Skin epidermis (tissue), 12 donors: ENCODE results near the gene USP30.
"Not testable (repeated sequence)": the region's sequence is repeated elsewhere in the genome, so short reads cannot be mapped to it uniquely, and the experiment has no call there.

Experiments
- H3K27ac ChIP-seq, 21 experiments: fragments of 200-600 bp; sonication (generic) in 11 of 21; one replicate each; pipeline ENCODE4 v1.5.0; 2020; ENCODE audit warnings: mild to moderate bottlenecking in 3 of 21, inconsistent platforms in 2 of 21, moderate library complexity in 2 of 21
- H3K4me3 ChIP-seq, 7 experiments: fragments of 200-600 bp; sonication (generic) in 2 of 7; one replicate each; pipeline ENCODE4 v1.5.0; 2020; ENCODE audit warnings: inconsistent platforms in 2 of 7, mild to moderate bottlenecking in 2 of 7, moderate library complexity in 1 of 7

USP30 gene, protein sequence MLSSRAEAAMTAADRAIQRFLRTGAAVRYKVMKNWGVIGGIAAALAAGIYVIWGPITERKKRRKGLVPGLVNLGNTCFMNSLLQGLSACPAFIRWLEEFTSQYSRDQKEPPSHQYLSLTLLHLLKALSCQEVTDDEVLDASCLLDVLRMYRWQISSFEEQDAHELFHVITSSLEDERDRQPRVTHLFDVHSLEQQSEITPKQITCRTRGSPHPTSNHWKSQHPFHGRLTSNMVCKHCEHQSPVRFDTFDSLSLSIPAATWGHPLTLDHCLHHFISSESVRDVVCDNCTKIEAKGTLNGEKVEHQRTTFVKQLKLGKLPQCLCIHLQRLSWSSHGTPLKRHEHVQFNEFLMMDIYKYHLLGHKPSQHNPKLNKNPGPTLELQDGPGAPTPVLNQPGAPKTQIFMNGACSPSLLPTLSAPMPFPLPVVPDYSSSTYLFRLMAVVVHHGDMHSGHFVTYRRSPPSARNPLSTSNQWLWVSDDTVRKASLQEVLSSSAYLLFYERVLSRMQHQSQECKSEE

DNA sequence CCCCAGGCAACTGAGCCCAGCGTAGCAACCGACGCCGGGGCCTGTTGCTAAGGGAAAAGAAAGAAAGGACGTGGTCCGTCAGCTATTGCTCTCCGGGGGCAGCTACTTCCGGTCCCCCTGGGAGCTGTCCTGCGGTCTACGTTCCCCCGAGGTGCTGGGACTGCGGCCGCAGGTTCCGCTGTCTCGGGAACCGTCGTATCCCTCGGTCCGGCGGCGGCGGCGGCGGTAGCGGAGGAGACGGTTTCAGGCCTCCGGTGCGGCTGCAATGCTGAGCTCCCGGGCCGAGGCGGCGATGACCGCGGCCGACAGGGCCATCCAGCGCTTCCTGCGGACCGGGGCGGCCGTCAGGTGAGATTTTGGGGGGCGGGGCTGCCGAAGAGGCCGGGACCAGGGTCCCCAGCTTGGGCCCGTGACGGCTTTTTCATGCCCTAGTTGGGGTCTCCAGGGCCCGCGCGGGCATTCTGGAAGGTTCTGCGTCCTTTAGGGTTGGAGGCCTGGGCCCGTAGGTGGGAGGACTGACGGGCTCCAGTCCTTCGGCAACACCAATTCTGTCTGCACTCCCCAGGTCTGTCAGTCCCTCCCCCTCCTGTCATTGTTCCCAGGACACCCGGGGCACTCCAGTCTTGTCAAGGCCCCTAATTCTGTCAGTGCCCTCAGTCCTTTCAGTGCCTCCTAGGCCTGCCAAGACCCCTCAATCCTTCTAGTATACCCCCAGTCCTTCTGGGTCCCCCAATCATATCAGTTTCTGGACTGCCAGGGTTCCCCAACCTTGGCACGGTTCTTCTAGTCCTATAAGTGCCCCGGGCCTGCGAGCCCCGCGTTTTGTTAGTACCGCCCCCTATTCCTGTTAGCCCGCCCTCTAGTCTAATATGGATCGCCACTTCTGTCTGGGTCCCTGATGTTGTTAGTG lies at the start of gene USP30:
TSS of gene USP30 (plus strand) at position 163 of the 910 bp plus-strand sequence. CDS start at position 266, 103 bp downstream.
- peak within 1 kb of the TSS; percentile 16 to 94 (median 89) for H3K27ac ChIP-seq
- peak within 1 kb of the TSS; percentile 79 to 100 (median 86) for H3K4me3 ChIP-seq

- Histone ChIP-seq H3K4me3 (no peak overlapping the region), H3K27ac (no peak overlapping the region)
Observed at GRCh38 chr12:109004017-109004416, 48.4 kb upstream of the USP30 start.

GRCh38 chr12:109009766-109010165 lies 42.6 kb upstream of the USP30 start:
- no peak overlapping the region for H3K4me3 ChIP-seq
- no peak overlapping the region for H3K27ac ChIP-seq

DNA sequence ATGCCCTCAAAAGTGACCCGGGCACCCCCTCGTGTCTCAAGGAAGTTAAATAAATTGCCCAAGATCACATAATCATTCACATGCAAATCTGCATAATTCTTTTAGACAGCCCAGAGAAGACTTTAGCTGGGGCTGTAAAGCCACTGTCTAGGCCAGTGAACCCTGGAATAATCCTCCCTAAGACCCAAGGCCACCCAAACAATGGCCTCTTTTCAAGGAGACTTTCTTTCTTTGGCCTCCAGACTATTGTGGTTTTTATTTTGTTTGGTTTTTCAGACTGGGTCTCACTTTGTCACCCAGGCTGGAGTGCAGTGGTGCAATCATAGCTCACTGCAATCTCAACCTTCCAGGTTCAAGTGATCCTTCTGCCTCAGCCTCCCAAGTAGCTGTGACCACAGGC lies 42.1 kb upstream of the USP30 start:
- H3K27ac ChIP-seq, result no peak overlapping the region

DNA sequence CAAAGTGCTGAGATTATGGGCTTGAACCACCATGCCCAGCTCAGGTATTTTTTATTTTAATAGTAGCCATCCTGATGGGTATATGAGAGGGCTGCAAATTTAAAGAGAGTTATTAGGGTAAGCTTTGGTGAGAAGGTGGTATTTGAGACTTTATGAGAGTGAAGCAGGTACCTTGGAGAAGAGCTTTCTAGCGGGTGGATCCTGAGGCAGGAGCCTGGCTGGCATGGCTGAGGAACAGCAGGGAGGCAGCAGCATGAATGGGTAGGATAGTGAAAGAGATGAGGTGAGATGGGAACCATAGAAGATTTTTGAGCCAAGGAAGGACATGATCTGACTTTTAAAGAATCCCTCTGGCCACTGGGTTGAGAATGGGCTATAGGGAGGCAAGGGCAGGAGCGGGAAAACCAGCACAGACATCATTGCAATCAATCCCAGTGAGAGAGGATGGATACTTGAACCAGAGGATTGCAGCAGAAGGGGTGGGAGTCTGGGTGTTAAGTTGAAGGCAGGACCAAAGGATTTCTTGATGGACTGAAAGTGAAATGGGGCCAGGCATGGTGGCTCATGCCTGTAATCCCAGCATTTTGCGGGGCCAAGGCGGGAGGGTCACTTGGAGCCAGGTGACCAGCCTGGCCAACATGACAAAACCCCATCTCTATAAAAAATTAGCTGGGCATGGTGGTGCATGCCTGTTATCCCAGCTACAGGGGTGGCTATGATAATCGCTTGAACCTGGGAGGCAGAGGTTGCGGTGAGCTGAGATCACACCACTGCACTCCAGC lies 37.2 kb upstream of the USP30 start:
- no peak overlapping the region for H3K4me3 ChIP-seq
- no peak overlapping the region for H3K27ac ChIP-seq

More for the DNA sequence above, 42.1 kb upstream of the USP30 start:
- H3K4me3 ChIP-seq, result no peak overlapping the region

DNA sequence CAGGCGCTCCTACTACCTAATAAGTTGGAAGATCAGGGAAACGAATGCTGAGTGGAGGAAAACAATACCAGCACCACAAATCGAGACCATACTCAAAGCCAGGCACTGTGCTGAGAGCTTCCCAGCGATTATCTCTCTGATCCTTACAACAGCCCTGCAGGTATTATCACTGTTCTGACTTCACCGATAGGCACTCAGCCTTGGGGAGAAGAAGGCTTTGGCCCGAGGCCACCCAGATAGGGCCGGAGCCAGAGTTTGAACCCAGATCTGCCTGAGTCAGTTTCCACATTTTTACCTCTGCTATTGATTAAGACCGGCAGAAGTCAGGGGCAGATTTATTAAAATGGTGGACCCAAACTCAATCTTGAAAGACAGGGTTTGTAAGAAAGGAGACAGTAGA lies 36.4 kb upstream of the USP30 start:
- no peak overlapping the region for H3K4me3 ChIP-seq
- no peak overlapping the region for H3K27ac ChIP-seq

DNA sequence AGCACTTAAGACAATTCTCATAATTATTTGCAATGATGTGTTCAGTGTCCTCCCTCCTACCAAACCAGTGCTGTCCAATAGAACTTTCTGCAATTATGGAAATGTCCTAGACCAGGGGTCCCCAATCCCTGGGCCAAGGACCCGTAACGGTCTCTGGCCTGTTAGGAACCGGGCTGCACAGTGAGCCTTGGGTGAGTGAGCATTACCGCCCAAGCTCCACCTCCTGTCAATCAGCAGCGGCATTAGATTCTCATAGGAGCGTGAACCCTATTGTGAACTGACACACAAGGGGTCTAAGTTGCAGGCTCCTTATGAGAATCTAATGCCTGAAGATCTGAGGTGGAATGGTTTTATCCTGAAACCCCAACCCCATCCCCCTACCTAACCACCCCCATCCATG lies 35.4 kb upstream of the USP30 start:
- no peak overlapping the region for H3K4me3 ChIP-seq
- no peak overlapping the region for H3K27ac ChIP-seq

- H3K4me3 ChIP-seq, result no peak overlapping the region
- H3K27ac ChIP-seq, result no peak overlapping the region
Observed at GRCh38 chr12:109018296-109018695, 34.1 kb upstream of the USP30 start.

DNA sequence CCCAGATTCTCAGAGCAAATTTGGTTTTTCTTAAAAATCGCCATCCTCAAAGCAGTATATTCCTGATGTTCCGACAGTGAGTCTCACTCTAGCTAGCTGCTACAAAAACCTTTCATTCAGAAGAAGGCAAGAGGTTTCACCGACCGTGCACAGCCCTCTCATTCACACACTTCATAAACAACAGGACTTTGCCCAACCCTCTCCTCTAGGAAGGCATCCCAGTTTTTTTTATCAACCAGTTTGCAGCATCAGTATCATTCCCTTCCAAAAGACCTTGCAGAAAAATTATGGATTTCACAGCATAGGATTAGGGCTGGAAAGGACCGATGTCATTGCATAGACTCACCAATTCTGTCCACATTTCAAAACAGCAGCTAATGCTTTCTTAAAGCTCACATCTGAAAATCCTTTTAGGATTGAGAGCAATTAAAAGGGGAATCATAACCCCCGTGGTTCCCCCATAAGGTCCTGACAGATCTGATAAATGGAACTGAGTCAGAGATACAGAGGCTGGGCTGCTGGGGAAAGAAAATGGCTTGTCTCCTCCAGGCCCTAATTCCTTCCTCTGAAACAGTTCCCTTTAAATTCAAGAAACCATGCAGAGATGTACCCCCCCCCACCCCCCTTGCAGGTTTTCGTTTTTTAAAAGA lies 32.1 kb upstream of the USP30 start:
- Histone ChIP-seq H3K27ac (no peak overlapping the region), H3K4me3 (no peak overlapping the region)

DNA sequence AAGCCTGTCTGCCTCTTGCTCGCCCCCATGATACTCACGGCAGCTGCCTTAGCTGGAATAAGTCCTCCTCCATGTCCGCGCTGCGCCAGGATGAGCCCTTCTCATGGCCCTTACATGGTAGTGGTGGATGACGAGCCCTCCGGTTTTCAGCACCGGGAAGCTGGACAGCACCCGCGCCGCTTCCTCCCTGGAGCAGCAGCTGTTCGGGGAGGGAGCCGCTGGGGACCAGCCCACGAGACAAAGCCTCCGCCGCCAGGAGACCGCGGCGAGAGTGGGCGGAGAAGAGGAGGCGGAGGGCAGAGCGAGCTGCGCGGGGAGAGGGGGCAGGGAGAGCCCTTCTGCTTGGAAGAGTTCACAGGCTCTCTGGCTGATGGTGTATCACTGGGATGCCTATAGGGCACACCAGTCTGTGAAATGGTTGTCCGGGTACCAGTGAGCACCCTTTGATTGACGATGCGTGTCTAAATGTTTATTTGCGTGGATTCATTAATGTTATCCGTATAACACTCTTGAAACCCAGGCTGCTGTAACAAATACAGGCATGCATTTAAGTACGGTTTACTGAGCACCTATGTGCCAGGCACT lies 31.5 kb upstream of the USP30 start, which contains the start of gene SVOP:
TSS of gene SVOP (minus strand) at position 273 of the 585 bp plus-strand sequence. CDS start at position 73, 200 bp downstream.
- H3K27ac ChIP-seq, result no peak within 1 kb of the TSS
- no peak within 1 kb of the TSS for H3K4me3 ChIP-seq

DNA sequence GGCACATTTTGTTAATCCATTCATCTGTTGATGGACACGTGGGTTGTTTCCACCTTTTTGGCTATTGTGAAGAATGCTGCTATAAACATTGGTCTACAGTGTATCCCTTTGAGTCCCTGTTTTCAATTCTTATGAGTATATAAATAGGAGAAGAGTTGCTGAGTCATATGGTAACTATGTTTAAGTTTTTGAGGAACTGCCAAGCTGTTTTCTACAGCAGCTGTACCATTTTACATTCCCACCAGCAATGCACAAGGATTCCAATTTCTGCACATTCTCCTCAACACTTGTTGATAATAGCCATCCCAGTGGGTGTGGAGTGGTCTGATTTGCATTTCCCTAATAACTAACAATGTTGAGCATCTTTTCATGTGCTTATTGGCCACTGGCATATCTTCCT lies 24.6 kb upstream of the USP30 start:
- Histone ChIP-seq H3K4me3 (no peak overlapping the region), H3K27ac (no peak overlapping the region)

DNA sequence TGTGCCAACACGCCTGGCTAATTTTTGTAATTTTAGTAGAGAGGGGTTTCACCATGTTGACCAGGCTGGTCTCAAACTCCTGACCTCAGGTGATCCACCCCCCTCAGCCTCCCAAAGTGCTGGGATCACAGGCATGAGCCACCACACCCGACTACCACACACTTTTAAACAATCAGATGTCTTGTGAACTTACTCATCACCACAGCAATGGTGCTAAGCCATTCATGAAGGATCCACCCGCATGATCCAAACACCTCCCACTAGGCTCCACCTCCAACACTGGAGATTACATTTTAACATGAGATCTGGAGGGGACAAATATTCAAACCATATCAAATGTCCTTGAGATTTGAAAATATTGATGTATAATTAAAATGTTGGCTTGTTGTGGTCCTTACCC lies 23.8 kb upstream of the USP30 start:
- not testable (repeated sequence) for H3K4me3 ChIP-seq, H3K27ac ChIP-seq

DNA sequence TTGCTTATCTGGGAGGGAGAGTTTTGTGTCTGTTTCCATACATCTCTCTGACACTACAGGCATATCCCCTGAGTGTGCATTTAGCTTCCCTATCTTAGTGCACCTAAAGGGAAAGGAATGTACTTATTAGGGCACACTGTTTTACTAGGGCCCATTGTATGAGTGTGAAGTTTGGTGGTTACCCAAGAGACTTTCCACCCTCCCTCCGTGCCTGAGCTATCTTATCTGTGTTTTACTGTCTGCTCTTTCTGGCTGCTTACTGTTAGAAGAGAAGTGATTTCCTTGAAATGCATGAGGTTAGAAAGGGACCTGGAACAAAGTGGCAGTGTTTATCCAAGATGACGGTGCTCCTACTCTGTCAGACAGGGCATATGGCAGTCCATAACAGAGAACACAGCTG lies 23.0 kb upstream of the USP30 start:
- Histone ChIP-seq H3K4me3 (no peak overlapping the region), H3K27ac (no peak overlapping the region)

GRCh38 chr12:109033239-109034196 lies 18.9 kb upstream of the USP30 start:
- Histone ChIP-seq H3K4me3 (no peak overlapping the region), H3K27ac (no peak overlapping the region)

DNA sequence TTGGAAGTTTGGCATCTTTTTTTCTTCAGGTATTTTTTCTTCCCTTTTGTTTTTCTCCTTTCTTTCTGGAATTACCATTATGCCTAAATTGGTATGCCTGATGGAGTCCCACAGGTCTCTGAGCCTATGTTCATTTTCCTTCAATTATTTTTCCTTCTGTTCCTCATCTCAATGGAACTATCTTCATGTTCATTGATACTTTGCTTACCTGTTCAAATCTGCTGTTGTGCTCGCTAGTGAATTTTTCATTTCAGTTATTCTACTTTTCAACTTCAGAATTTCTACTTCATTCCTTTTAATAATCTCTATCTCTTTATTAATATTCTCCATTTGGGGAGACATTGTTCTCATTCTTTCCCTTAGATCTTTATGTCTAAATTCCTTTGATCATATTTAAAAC lies 15.4 kb upstream of the USP30 start:
- no peak overlapping the region for H3K27ac ChIP-seq
- H3K4me3 ChIP-seq, result no peak overlapping the region

DNA sequence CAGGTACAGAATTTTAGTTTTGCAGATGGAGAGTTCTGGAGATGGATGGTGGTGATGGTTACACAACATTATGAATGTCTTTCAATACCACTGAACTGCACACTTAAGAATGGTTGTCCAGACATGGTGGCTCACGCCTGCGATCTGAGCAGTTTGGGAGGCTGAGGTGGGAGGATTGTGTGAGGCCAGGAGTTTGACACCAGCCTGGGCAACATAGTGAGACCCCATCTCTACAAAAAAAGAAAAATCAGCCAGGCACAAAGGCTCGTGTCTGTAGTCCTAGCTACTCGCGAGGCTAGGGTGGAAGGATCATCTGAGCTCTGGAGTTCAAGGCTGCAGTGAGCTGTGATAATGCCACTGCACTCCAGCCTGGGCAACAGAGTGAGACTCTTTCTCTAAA lies 8.1 kb upstream of the USP30 start:
- H3K4me3 ChIP-seq, result no peak overlapping the region
- H3K27ac ChIP-seq, result no peak overlapping the region

- Histone ChIP-seq H3K27ac (no peak overlapping the region), H3K4me3 (no peak overlapping the region)
Observed at GRCh38 chr12:109047081-109047805, 5.1 kb upstream of the USP30 start.
